Natural killer cell (primary cell): ENCODE measurements around the gene SPATA31E1. TPM values are rescaled to one million over a fixed set of nuclear protein-coding genes. Genes with fewer than 3 reads are reported as not detected.

Experiments used
- ATAC-seq, 3 donors: fragments of 150-1000 bp in 2 of 3; fragments of 200-7000 bp in 1 of 3; cut with Tn5 transposase; 1 replicate in 1 of 3; 2 replicates in 2 of 3; pipeline ENCODE4 v1.10.0; 2021; ENCODE audit warnings: mild to moderate bottlenecking in 2 of 3, moderate library complexity in 2 of 3
- DNase-seq, 2 donors: peaks; one replicate each; pipeline versions ENCODE4 v3.0.0 to v3.0.0-alpha.2; 2013 to 2021; ENCODE audit warnings: mixed read lengths in 1 of 2
- H3K27ac ChIP-seq: one replicate; pipeline ENCODE4 v1.5.1; 2013; ENCODE audit warnings: mild to moderate bottlenecking, low read length
- H3K27me3 ChIP-seq: one replicate; pipeline ENCODE4 v1.6.1; 2013; ENCODE audit warnings: low read length; ENCODE audit not compliant: control insufficient read depth, insufficient read depth
- H3K36me3 ChIP-seq: one replicate; pipeline ENCODE4 v1.6.1; 2013; ENCODE audit warnings: low read length; ENCODE audit not compliant: control insufficient read depth, insufficient read depth
- H3K4me1 ChIP-seq: one replicate; pipeline ENCODE4 v1.6.1; 2013; ENCODE audit warnings: low read length; ENCODE audit not compliant: control insufficient read depth, insufficient read depth
- H3K4me3 ChIP-seq: one replicate; pipeline ENCODE4 v1.5.1; 2013; ENCODE audit warnings: low read length
- H3K9me3 ChIP-seq: one replicate; pipeline ENCODE4 v1.6.1; 2013; ENCODE audit warnings: low read length; ENCODE audit not compliant: control insufficient read depth, insufficient read depth
- H3K27ac Mint-ChIP-seq, 2 donors: one replicate each; pipeline ENCODE4 v1.8.0; 2022; ENCODE audit warnings: mild to moderate bottlenecking in 2 of 2, mixed read lengths in 2 of 2, moderate library complexity in 1 of 2
- H3K27me3 Mint-ChIP-seq, 2 donors: one replicate each; pipeline ENCODE4 v1.8.0; 2022; ENCODE audit warnings: low read depth in 2 of 2, mixed read lengths in 2 of 2
- H3K36me3 Mint-ChIP-seq: one replicate; pipeline ENCODE4 v1.8.0; 2022; ENCODE audit warnings: mixed read lengths
- H3K4me1 Mint-ChIP-seq, 2 donors: one replicate each; pipeline ENCODE4 v1.8.0; 2022; ENCODE audit warnings: mixed read lengths in 2 of 2
- H3K4me3 Mint-ChIP-seq: one replicate; pipeline ENCODE4 v1.8.0; 2022; ENCODE audit warnings: mild to moderate bottlenecking, moderate library complexity, mixed read lengths
- H3K9me3 Mint-ChIP-seq, 2 donors: one replicate each; pipeline ENCODE4 v1.8.0; 2022; ENCODE audit warnings: mixed read lengths in 2 of 2
- WGBS: methylation state at CpG from one replicate; pipeline ENCODE4 v1.1.7; 2013; ENCODE audit warnings: missing lambda C conversion rate; ENCODE audit not compliant: insufficient coverage; 5-methylcytosine and 5-hydroxymethylcytosine counted together
- intact Hi-C: fragments of 100-400 bp; cut with micrococcal nuclease; formaldehyde crosslinking; loops from one replicate; pipeline ENCODE4 v1.14.2; 2022
- total RNA-seq, 4 donors: library from RNA; stranded (reverse); fragments of 120-200 nt in 1 of 4; gene quantifications; one replicate each; pipeline versions ENCODE4 v1.2.3 to v1.2.4, GENCODE V29; 2013 to 2022
- TF ChIP-seq, protein P1 (sequence below): fragments of 200-600 bp; IDR thresholded peaks from one replicate; pipeline ENCODE4 v1.8.0; 2022; ENCODE audit warnings: antibody characterized with exemption

The SPATA31E1 gene
- total RNA-seq, 3 donors from 2014 or later (not counting 1 experiment from before 2014, with no cell fraction given), result not detected

- H3K4me1 ChIP-seq, result no peaks in the 10 kb centered on the region
- no peak overlapping the region for H3K4me3 Mint-ChIP-seq
- ATAC-seq, result no peak
- H3K9me3 Mint-ChIP-seq, result no peaks in the 10 kb centered on the region
- no peaks in the 10 kb centered on the region for H3K36me3 Mint-ChIP-seq
- no peak overlapping the region for H3K4me3 ChIP-seq
- no peaks in the 10 kb centered on the region for H3K27me3 ChIP-seq
- no peaks in the 10 kb centered on the region for H3K9me3 ChIP-seq
- no peaks in the 10 kb centered on the region for H3K36me3 ChIP-seq
- WGBS, result 90% methylated on average over 7 of the region's 7 CpGs
- DNase-seq, result no peak
- H3K27ac Mint-ChIP-seq, result no peak overlapping the region
- TF ChIP-seq, protein P1, sequence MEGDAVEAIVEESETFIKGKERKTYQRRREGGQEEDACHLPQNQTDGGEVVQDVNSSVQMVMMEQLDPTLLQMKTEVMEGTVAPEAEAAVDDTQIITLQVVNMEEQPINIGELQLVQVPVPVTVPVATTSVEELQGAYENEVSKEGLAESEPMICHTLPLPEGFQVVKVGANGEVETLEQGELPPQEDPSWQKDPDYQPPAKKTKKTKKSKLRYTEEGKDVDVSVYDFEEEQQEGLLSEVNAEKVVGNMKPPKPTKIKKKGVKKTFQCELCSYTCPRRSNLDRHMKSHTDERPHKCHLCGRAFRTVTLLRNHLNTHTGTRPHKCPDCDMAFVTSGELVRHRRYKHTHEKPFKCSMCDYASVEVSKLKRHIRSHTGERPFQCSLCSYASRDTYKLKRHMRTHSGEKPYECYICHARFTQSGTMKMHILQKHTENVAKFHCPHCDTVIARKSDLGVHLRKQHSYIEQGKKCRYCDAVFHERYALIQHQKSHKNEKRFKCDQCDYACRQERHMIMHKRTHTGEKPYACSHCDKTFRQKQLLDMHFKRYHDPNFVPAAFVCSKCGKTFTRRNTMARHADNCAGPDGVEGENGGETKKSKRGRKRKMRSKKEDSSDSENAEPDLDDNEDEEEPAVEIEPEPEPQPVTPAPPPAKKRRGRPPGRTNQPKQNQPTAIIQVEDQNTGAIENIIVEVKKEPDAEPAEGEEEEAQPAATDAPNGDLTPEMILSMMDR, result no peak
- H3K4me1 Mint-ChIP-seq, result no peaks in the 10 kb centered on the region
- H3K27me3 Mint-ChIP-seq, result peaks cover 0 to 20% of the 10 kb centered on the region in 2 donors
- intact Hi-C loops, result no loop called here
- no peak overlapping the region for H3K27ac ChIP-seq
Measured at GRCh38 chr9:87836951-87837705, 45.5 kb upstream of the SPATA31E1 start.

DNA sequence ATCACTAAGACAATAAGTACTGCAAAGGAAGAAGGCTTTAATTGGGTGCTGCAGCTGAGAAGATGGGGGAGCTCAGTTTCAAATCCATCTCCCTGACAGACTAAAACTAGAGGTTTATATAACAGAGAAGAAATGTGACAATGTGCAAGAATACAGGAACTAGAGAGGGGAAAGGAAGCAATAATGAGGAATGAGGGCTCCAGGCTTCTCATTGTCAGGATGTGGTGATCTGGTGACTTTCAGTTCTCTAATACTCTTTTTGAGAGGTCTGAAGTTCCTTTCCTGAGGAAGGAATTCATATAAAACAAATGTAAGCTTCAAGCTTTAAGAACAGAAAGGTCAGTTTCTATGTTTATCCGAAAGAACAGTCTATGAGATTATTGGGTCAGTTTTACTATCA lies 42.5 kb upstream of the SPATA31E1 start:
- Mint-ChIP-seq H3K27me3 (peaks cover 0 to 17% of the 10 kb centered on the region in 2 donors), H3K27ac (no peak overlapping the region), H3K4me1 (no peaks in the 10 kb centered on the region), H3K4me3 (no peak overlapping the region), H3K9me3 (no peaks in the 10 kb centered on the region), H3K36me3 (no peaks in the 10 kb centered on the region)
- intact Hi-C loops, result no loop called here
- WGBS, result no CpG with 5 or more reads among the region's 1 CpG
- DNase-seq (no peak), ATAC-seq (no peak)
- no peak overlapping the region for H3K4me3 ChIP-seq
- no peaks in the 10 kb centered on the region for H3K9me3 ChIP-seq
- no peaks in the 10 kb centered on the region for H3K36me3 ChIP-seq
- TF ChIP-seq, protein P1, result no peak
- no peak overlapping the region for H3K27ac ChIP-seq
- no peaks in the 10 kb centered on the region for H3K27me3 ChIP-seq
- no peaks in the 10 kb centered on the region for H3K4me1 ChIP-seq

GRCh38 chr9:87842878-87843585 lies 39.6 kb upstream of the SPATA31E1 start:
- DNase-seq, result no peak
- H3K36me3 Mint-ChIP-seq, result no peaks in the 10 kb centered on the region
- Histone ChIP-seq H3K27ac (no peak overlapping the region), H3K4me3 (no peak overlapping the region), H3K36me3 (no peaks in the 10 kb centered on the region), H3K4me1 (no peaks in the 10 kb centered on the region), H3K27me3 (no peaks in the 10 kb centered on the region), H3K9me3 (no peaks in the 10 kb centered on the region)
- no peaks in the 10 kb centered on the region for H3K9me3 Mint-ChIP-seq
- no peaks in the 10 kb centered on the region for H3K4me1 Mint-ChIP-seq
- no peak overlapping the region for H3K27ac Mint-ChIP-seq
- TF ChIP-seq, protein P1, result no peak
- 93% methylated on average over 28 of the region's 28 CpGs for WGBS
- H3K4me3 Mint-ChIP-seq, result no peak overlapping the region
- no peak for ATAC-seq
- intact Hi-C loops, result no loop called here
- peaks cover 0 to under 1% of the 10 kb centered on the region in 2 donors for H3K27me3 Mint-ChIP-seq
